ENCODE measurements around the gene FSTL4.
"Not testable (repeated sequence)": the region's sequence is repeated elsewhere in the genome, so short reads cannot be mapped to it uniquely, and the experiment has no call there.

The FSTL4 gene

GRCh38 chr5:133222521-133222920, 389.8 kb downstream of the FSTL4 start:
- no peak for DNase-seq (ENCODE audit: low spot score)

DNA sequence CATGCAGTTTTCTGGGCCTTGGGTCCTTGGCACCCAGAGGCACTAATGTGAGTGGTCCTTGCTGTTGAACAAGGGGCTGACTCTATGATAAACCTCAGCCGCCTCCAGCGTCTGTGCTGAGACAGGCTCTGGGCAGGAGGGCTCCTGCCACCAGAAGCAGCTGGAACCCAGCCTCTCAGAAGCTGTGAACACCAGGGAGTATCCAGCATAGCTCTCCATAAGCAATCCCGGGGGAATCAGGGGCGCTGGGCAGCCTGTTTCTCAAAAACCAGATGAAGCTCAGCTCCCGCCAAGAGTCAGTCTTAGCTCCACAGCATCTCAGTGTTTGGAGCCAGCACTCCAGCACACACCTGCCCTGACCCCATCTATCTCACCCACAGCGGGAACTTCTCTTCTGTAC, 390.3 kb downstream of the FSTL4 start:
- DNase-seq (ENCODE audit: low spot score): no peak

DNA sequence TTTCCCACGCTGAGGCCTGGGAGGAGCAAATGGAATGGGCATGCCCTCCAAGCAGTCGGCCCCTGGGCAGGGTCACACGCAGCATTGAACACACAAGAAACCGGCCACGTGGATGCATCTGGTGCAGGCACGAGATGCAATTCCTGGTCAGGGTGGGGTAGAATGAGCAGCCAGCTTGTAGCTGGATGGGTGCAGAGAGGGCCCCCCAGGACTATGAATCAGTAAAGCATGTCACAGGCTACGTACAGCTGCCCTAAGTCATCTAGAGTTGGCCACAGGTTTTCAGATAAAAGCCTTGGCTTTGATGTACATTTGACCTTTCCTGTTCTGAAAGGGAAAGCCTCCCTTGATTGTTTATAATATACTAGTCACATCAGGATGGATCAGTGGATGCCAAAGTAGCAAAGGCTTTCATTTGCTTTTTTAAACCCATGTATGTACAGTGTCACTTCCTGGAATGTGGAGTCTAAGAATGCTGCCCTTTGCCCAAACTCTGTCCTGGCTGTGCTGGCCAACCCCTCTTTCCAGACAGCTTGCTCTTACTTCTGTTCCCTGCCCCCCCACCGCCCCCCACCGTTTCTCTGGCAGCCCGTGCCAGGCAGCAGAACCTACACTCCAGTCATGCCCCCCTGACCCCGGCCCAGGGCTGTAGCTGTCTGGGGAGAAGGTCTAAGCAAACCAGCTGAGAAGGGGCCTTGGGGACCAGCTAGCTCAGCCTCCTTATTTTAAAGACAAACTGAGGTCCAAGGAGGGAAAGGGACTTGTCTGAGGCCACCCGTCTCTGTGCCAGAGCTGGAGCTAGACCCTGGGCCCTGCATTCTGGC, 391.3 kb downstream of the FSTL4 start:
- DNase-seq (ENCODE audit: low spot score): no peak

DNA sequence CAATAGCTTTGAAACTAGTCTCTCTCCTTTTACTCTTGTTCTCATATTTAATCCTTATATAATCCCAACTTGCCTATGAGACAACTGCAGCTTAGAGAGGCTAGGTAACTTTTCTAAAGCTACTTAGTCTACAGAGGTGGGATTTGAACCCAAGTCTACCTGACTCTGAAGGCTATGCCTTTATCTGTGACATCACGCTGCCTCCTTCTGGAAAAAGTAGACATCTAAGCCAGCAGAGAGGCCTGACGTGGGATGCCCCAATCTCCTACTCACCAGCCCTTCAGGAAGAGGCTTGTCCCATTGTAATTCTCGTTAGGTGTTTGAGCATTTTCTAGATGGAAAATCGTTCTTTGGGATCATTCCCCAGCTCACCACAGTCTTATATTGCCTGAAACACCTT, 393.0 kb downstream of the FSTL4 start:
- no peak for DNase-seq (ENCODE audit: low spot score)

DNA sequence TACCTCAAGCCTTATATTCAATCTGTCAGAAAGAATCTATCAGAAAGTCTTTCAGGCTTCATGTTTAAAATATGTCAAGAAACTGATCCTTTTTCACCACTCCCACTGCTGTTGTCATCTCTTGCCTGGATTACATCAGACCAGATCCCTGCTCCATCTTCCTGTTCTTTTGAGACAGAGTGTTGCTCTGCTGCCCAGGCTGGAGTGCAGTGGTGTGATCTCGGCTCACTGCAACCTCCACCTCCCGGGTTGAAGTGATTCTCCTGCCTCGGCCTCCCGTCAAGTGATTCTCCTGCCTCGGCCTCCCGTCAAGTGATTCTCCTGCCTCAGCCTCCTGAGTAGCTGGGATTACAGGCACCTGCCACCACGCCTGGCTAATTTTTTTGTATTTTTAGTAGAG, 396.2 kb downstream of the FSTL4 start:
- DNase-seq (ENCODE audit: low spot score): not testable (repeated sequence)

- no peak for DNase-seq (ENCODE audit: low spot score)
Observed at GRCh38 chr5:133214153-133214820, 398.1 kb downstream of the FSTL4 start.

DNA sequence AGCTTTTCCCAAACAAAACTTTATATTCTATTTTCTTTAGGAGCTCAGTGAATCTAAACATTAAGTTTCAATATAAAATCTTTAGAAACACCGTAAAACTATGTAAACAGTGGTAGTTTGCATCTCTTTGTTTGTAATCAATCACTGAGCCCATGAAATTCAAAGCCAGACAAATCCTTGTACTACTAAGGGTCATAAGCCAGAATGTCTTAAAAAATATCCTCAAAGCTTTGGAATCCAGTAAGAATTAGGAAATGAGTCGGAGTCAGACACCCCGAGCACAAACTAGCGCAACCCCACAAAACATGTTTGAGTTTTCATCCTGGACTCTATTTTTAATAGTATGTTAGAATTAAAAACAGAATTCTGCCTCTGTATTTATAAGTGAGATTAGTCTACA, 406.7 kb downstream of the FSTL4 start:
- DNase-seq (ENCODE audit: low spot score): peak; percentile 10

- DNase-seq (ENCODE audit: low spot score): peak; percentile 10
Observed at GRCh38 chr5:133205204-133205603, 407.1 kb downstream of the FSTL4 start.

DNA sequence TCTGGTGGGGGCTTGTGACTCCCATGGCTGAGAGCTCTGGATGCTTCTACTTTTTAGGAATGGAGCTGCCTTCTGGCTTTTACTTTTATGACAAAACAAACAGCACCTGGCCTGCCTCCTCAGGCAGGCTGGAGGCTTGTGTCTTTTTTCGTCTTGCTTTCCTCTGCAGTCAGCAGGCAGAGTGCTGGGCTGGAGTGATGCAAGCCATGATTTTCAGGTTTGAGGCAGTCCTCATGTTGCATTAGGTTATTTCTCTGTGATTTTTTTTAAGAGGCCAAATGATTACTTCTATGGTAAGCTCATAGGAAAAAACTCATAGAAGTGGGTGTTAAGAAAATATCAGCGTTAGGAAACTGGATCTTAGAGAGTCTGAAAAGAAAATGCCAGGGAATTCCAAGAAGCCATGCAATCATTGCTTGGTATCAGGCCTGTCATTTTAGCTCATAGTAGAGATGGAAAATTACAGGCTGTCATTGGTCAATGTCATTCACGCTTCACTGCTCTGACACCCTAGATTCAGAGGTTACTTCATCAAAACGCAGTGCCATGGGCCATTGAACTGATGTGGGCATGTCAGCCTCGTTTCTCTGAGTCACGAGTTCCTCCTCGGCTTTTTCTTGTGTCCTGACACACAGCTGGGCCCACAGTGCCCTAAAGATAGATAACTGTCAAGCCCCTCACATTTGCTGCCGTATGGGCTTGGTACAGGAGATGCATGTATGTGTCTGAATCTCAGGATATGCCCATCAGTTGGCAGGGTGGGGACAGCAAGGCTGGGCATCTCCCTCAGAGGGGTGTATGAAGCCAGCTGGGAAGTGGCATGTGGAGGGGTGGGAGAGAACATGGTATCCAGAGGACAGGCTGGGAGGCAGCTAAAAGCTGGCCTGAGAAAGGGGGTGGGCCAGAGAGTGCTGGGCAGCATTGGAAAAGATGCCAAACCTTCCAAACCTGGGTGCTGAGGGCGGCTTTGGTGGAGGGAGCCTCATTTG, 408.7 kb downstream of the FSTL4 start:
- DNase-seq (ENCODE audit: low spot score): no peak

GRCh38 chr5:133202066-133202665, 410.2 kb downstream of the FSTL4 start:
- DNase-seq (ENCODE audit: low spot score): no peak

DNA sequence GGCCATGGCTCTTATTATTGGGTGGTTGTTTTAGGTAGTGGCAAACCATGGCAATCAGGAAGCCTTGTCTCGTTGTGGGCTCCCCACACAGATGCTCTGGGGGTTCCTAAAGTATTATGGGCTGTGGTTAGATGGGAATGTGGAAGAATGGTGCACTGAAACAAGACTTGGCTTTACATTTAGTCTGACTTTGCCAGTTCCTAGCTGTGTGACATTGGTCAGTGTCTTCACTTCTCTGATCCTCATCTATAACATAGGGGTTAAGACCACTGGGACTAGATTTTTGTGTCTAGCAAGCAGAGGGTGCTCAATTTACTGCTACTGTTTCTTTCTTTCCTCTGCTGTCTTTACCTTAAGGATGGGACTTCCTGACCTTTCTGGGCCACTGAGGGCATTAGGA, 411.0 kb downstream of the FSTL4 start:
- DNase-seq (ENCODE audit: low spot score): no peak

GRCh38 chr5:133200256-133200655, 412.1 kb downstream of the FSTL4 start:
- no peak for DNase-seq (ENCODE audit: low spot score)

DNA sequence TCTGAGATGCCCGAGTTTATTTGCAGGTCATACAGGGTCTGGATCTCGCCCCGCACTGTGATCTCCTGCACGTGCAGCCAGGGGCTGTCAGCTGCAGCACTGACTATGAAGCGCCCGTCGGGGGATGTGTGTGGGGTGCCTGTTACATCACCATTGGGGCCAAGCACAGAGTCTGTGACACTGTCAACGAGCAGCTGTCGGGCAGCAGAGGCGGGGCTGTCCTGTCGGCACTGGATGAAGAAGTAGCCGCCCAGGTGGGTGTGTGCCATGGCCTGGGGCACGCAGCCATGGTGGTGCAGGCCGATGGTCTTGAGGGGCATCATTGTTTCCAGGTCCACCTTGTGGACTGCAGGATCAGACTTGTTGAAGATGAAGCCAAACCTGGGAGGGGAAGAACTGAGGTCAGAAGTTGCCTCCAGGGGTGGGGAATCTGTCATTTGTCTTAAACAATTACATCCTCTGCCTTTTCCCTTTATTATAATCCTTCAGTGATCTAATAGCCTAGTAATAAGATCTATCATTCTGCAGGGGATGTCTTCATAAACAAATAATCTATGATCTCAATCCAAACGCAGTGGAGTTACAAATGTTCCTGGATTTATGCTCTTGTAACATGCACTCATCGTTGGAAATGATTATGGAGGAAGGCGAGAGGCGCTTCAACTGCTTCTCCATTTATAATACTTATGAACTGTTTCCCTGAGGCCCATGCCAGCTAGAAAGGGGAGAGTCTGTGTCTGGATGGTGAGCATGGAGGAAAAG, 412.7 kb downstream of the FSTL4 start:
- DNase-seq (ENCODE audit: low spot score): no peak

GRCh38 chr5:133198511-133198910, 413.8 kb downstream of the FSTL4 start:
- DNase-seq (ENCODE audit: low spot score): no peak

- DNase-seq (ENCODE audit: low spot score): no peak
Observed at GRCh38 chr5:133196441-133197085, 415.8 kb downstream of the FSTL4 start.

- DNase-seq (ENCODE audit: low spot score): no peak
Observed at GRCh38 chr5:133195250-133195649, 417.1 kb downstream of the FSTL4 start.

GRCh38 chr5:133193794-133194193, 418.5 kb downstream of the FSTL4 start:
- DNase-seq (ENCODE audit: low spot score): no peak

GRCh38 chr5:133192716-133193115, 419.6 kb downstream of the FSTL4 start:
- no peak for DNase-seq (ENCODE audit: low spot score)

GRCh38 chr5:133189881-133190280, 422.5 kb downstream of the FSTL4 start:
- no peak for DNase-seq (ENCODE audit: low spot score)

GRCh38 chr5:133179405-133179804, 432.9 kb downstream of the FSTL4 start:
- no peak for DNase-seq (ENCODE audit: low spot score)
